RWPE2 (cell line): ENCODE results near the gene PLRG1.

ENCODE experiments used
- ATAC-seq: fragments of 200-7000 bp; cut with Tn5 transposase; 3 replicates; pipeline ENCODE4 v1.9.1; 2021; ENCODE audit warnings: low read depth
- DNase-seq: peaks from one replicate; pipeline ENCODE4 v3.0.0-alpha.2; 2020; ENCODE audit warnings: low spot score
- H3K27ac ChIP-seq: fragments of 450-650 bp; 2 replicates; pipeline ENCODE4 v1.5.1; 2017; ENCODE audit warnings: mild to moderate bottlenecking; ENCODE audit not compliant: poor library complexity, severe bottlenecking
- H3K27me3 ChIP-seq: fragments of 250-450 bp; sonication (Bioruptor Pico); 2 replicates; pipeline ENCODE4 v1.5.1; 2021; ENCODE audit warnings: mild to moderate bottlenecking, moderate library complexity; ENCODE audit not compliant: insufficient read depth, poor library complexity, severe bottlenecking
- H3K36me3 ChIP-seq: fragments of 250-450 bp; sonication (Bioruptor Pico); 2 replicates; pipeline ENCODE4 v1.5.1; 2020; ENCODE audit warnings: low read depth, mild to moderate bottlenecking, moderate library complexity
- H3K4me1 ChIP-seq: fragments of 250-450 bp; sonication (Bioruptor Pico); 2 replicates; pipeline ENCODE4 v1.5.1; 2021; ENCODE audit warnings: mild to moderate bottlenecking, moderate library complexity; ENCODE audit not compliant: insufficient read depth, poor library complexity, severe bottlenecking
- H3K4me3 ChIP-seq: fragments of 250-450 bp; sonication (Bioruptor Pico); 2 replicates; pipeline ENCODE4 v1.5.1; 2021; ENCODE audit warnings: mild to moderate bottlenecking, moderate library complexity; ENCODE audit not compliant: severe bottlenecking
- H3K9me3 ChIP-seq: fragments of 250-450 bp; sonication (Bioruptor Pico); 2 replicates; pipeline ENCODE4 v1.5.1; 2021; ENCODE audit warnings: mild to moderate bottlenecking, moderate library complexity; ENCODE audit not compliant: severe bottlenecking
- TF ChIP-seq, protein P1 (sequence below): fragments of 450-650 bp; IDR thresholded peaks from one replicate; pipeline ENCODE4 v1.5.1; 2017; ENCODE audit warnings: mild to moderate bottlenecking, moderate library complexity; ENCODE audit not compliant: poor library complexity, severe bottlenecking

PLRG1 gene

DNA sequence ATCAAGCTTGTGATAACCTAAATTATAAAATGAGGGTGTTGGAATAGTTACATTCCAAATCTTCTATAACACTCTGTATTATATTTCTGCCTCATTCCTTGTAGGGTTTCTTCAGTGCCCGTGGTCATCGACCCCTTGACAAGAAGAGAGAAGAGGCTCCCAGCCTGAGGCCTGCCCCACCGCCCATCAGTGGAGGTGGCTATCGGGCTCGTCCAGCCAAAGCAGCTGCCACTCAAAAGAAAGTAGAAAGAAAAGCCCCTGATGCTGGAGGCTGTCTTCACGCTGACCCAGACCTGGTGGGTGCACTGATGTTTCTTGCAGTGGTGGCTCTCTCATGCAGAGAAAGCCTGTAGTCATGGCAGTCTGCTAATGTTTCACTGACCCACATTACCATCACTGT lies 15.5 kb upstream of the PLRG1 start:
- H3K27me3 ChIP-seq = no peaks in the 10 kb centered on the region
- TF ChIP-seq, protein P1, sequence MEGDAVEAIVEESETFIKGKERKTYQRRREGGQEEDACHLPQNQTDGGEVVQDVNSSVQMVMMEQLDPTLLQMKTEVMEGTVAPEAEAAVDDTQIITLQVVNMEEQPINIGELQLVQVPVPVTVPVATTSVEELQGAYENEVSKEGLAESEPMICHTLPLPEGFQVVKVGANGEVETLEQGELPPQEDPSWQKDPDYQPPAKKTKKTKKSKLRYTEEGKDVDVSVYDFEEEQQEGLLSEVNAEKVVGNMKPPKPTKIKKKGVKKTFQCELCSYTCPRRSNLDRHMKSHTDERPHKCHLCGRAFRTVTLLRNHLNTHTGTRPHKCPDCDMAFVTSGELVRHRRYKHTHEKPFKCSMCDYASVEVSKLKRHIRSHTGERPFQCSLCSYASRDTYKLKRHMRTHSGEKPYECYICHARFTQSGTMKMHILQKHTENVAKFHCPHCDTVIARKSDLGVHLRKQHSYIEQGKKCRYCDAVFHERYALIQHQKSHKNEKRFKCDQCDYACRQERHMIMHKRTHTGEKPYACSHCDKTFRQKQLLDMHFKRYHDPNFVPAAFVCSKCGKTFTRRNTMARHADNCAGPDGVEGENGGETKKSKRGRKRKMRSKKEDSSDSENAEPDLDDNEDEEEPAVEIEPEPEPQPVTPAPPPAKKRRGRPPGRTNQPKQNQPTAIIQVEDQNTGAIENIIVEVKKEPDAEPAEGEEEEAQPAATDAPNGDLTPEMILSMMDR = no peak
- H3K27ac ChIP-seq = no peak overlapping the region
- H3K4me1 ChIP-seq = peaks cover 39% of the 10 kb centered on the region
- no peaks in the 10 kb centered on the region for H3K36me3 ChIP-seq
- DNase-seq (no peak), ATAC-seq (no peak)
- H3K9me3 ChIP-seq = no peaks in the 10 kb centered on the region
- no peak overlapping the region for H3K4me3 ChIP-seq

DNA sequence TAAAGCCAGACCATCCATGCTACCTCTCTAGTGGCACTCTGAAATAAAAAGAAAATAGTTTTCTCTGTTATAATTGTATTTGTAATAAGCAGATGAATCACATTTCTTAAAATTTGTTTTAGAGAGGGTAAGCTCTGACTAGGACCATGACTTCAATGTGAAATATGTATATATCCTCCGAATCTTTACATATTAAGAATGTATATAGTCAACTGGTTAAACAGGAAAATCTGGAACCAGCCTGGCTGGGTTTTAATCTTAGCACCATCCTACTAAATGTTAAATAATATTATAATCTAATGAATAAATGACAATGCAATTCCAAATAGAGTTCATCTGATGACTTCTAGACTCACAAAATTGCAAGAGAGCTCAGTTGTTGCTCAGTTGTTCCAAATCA lies 14.1 kb upstream of the PLRG1 start:
- no peaks in the 10 kb centered on the region for H3K36me3 ChIP-seq
- H3K4me3 ChIP-seq = no peak overlapping the region
- no peak overlapping the region for H3K27ac ChIP-seq
- H3K4me1 ChIP-seq = peaks cover 46% of the 10 kb centered on the region
- TF ChIP-seq, protein P1 = no peak
- no peaks in the 10 kb centered on the region for H3K9me3 ChIP-seq
- DNase-seq (no peak), ATAC-seq (0 out of 3 replicates have a peak, but pooled peaks have one; percentile 3)
- no peaks in the 10 kb centered on the region for H3K27me3 ChIP-seq

DNA sequence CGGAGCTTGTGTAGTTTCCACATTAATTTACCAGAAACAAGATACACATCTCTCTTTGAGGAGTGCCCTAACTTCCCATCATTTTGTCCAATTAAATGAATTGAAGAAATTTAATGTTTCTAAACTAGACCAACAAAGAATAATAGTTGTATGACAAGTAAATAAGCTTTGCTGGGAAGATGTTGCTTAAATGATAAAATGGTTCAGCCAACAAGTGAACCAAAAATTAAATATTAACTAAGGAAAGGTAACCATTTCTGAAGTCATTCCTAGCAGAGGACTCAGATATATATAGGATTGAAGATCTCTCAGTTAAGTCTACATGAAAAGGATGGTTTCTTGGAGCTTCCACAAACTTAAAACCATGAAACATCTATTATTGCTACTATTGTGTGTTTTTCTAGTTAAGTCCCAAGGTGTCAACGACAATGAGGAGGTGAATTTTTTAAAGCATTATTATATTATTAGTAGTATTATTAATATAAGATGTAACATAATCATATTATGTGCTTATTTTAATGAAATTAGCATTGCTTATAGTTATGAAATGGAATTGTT lies 12.6 kb upstream of the PLRG1 start, which contains the start of gene FGB:
FGB (plus strand) TSS at position 315 of the 558 bp plus-strand sequence; CDS start at position 323, 8 bp downstream.
- H3K9me3 ChIP-seq = no peaks in the 10 kb centered on the region
- TF ChIP-seq, protein P1 = no peak
- ATAC-seq = no peak
- no peak within 1 kb of the TSS for H3K4me3 ChIP-seq
- DNase-seq = no peak
- H3K27me3 ChIP-seq = no peaks in the 10 kb centered on the region
- no peaks in the 10 kb centered on the region for H3K36me3 ChIP-seq
- H3K27ac ChIP-seq = peak within 1 kb of the TSS; percentile 56
- H3K4me1 ChIP-seq = peaks cover 39% of the 10 kb centered on the region

DNA sequence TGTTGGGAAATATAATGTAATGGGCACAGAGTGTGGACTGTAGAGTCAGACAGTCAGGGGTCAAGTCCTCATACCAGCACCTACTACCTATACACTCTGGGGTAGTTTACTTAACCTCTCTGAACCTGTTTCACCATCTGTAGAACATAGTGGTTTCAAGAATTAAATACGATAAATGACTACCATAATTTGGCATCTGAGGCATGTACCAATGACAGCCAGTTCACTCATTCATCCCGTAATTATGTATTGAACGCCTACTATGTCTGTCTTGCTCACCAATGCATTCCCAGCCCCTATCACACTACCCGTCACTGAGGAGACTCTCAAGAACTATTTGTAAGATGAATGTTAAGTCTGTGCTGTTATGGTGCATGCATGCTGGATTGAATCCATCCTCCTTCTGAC lies 10.6 kb upstream of the PLRG1 start:
- ATAC-seq (peak; percentile 96), DNase-seq (peak; percentile 62)
- Histone ChIP-seq H3K4me3 (no peak overlapping the region), H3K27me3 (no peaks in the 10 kb centered on the region), H3K9me3 (no peaks in the 10 kb centered on the region), H3K4me1 (peaks cover 36% of the 10 kb centered on the region), H3K27ac (peak overlapping the region; percentile 56), H3K36me3 (no peaks in the 10 kb centered on the region)
- TF ChIP-seq, protein P1 = no peak

DNA sequence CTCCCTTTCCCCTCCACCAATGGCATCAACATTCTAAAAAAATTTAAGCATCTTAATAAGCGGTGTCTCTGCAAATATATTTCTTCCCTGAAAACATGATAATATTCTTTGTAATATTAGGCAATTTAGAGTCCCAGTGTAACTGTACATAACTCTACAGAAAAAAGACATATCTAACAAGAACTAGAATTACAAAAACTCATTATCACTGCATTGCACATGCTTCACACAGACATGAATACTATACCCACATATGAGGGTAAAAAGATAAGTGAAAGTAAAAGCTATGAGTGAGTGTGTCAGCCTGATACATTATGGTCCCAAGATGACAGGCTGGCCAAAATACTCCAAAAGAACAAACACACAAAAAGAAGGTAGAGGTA lies 10.2 kb upstream of the PLRG1 start:
- Histone ChIP-seq H3K27me3 (no peaks in the 10 kb centered on the region), H3K9me3 (no peaks in the 10 kb centered on the region), H3K36me3 (no peaks in the 10 kb centered on the region), H3K4me1 (peaks cover 36% of the 10 kb centered on the region), H3K27ac (peak overlapping the region; percentile 56), H3K4me3 (no peak overlapping the region)
- ATAC-seq = no peak; the same call in 2 of the 3 replicates
- no peak for DNase-seq
- TF ChIP-seq, protein P1 = no peak
